HEK293 (cell line): ENCODE data around the gene PALD1.

Experiments used
- BCL11B ChIP-seq: fragments of 450-650 bp; formaldehyde crosslinking; IDR thresholded peaks from 2 replicates; pipeline ENCODE4 v1.5.1; 2016; ENCODE audit warnings: low read depth, missing biosample characterization, missing genetic modification characterization
- REST ChIP-seq: fragments of 450-650 bp; formaldehyde crosslinking; IDR thresholded peaks from 2 replicates; pipeline ENCODE4 v1.5.1; 2016; ENCODE audit warnings: missing biosample characterization, missing genetic modification characterization
- YY1 ChIP-seq: fragments of 450-650 bp; formaldehyde crosslinking; IDR thresholded peaks from 2 replicates; pipeline ENCODE4 v1.5.1; 2018; ENCODE audit warnings: missing biosample characterization, missing genetic modification characterization
- ZNF10 ChIP-seq: fragments of 450-650 bp; formaldehyde crosslinking; IDR thresholded peaks from 2 replicates; pipeline ENCODE4 v1.5.1; 2017; ENCODE audit warnings: missing biosample characterization, missing genetic modification characterization
- ZNF121 ChIP-seq: fragments of 450-650 bp; formaldehyde crosslinking; IDR thresholded peaks from 2 replicates; pipeline ENCODE4 v1.5.1; 2016; ENCODE audit warnings: missing biosample characterization, missing genetic modification characterization
- ZNF184 ChIP-seq: fragments of 450-650 bp; IDR thresholded peaks from 2 replicates; pipeline ENCODE4 v1.5.1; 2018; ENCODE audit warnings: missing biosample characterization, mild to moderate bottlenecking, missing genetic modification characterization
- ZNF221 ChIP-seq: fragments of 450-650 bp; formaldehyde crosslinking; IDR thresholded peaks from 2 replicates; pipeline ENCODE4 v1.5.1; 2017; ENCODE audit warnings: missing biosample characterization, missing genetic modification characterization, borderline replicate concordance
- ZNF274 ChIP-seq, 2 experiments: fragments of 200-500 bp in 1 of 2; fragments of 450-650 bp in 1 of 2; sonication (Bioruptor generic) in 1 of 2; formaldehyde crosslinking in 1 of 2; IDR thresholded peaks; 2 replicates each; pipeline versions ENCODE4 v1.5.1 to v1.6.1; 2014 to 2016; ENCODE audit warnings: borderline replicate concordance in 1 of 2, inconsistent platforms in 1 of 2, low read length in 1 of 2, missing biosample characterization in 1 of 2, missing genetic modification characterization in 1 of 2
- ZNF544 ChIP-seq: fragments of 450-650 bp; formaldehyde crosslinking; IDR thresholded peaks from 2 replicates; pipeline ENCODE4 v1.5.0; 2017; ENCODE audit warnings: missing biosample characterization, missing genetic modification characterization
- ZNF747 ChIP-seq: fragments of 450-650 bp; formaldehyde crosslinking; IDR thresholded peaks from 2 replicates; pipeline ENCODE4 v1.5.1; 2016; ENCODE audit warnings: missing biosample characterization, missing genetic modification characterization
- ZNF777 ChIP-seq: fragments of 450-650 bp; formaldehyde crosslinking; IDR thresholded peaks from 2 replicates; pipeline ENCODE4 v1.5.1; 2017; ENCODE audit warnings: missing biosample characterization, missing genetic modification characterization, borderline replicate concordance
- ZSCAN30 ChIP-seq: fragments of 450-650 bp; IDR thresholded peaks from 2 replicates; pipeline ENCODE4 v1.5.1; 2018; ENCODE audit warnings: missing biosample characterization, mild to moderate bottlenecking, missing genetic modification characterization, moderate library complexity
- TF ChIP-seq, protein P1 (sequence below): fragments of 450-650 bp; formaldehyde crosslinking; IDR thresholded peaks from 2 replicates; pipeline ENCODE4 v1.5.1; 2016; ENCODE audit warnings: missing biosample characterization, missing genetic modification characterization

DNA sequence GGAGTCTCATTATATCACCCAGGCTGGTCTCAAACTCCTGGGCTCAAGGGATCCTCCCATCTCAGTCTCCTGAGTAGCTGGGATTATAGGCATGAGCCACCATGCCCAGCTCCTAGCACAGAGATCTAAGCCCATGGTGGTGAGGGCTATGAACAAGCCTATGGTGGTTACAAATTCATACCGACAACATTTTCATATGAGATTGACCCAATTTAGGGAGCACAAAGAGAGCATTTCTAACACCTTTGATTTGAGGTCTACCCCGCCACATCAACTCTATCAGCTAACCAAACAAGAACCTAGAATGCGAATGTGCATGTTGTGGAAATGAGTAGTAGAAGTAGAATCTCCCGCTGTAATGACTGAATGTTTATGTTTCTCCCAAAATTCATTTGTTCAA, 138.2 kb downstream of the PALD1 start:
- TF ChIP-seq ZNF10 = no peak
- TF ChIP-seq ZNF274 (IDR thresholded peaks at IDR 0.05; ENCODE audit: low read length) = no peak
- no peak for TF ChIP-seq ZNF274 (tag by site-specific recombination; IDR thresholded peaks at IDR 0.05; ENCODE audit: borderline replicate concordance)
- TF ChIP-seq, protein P1, sequence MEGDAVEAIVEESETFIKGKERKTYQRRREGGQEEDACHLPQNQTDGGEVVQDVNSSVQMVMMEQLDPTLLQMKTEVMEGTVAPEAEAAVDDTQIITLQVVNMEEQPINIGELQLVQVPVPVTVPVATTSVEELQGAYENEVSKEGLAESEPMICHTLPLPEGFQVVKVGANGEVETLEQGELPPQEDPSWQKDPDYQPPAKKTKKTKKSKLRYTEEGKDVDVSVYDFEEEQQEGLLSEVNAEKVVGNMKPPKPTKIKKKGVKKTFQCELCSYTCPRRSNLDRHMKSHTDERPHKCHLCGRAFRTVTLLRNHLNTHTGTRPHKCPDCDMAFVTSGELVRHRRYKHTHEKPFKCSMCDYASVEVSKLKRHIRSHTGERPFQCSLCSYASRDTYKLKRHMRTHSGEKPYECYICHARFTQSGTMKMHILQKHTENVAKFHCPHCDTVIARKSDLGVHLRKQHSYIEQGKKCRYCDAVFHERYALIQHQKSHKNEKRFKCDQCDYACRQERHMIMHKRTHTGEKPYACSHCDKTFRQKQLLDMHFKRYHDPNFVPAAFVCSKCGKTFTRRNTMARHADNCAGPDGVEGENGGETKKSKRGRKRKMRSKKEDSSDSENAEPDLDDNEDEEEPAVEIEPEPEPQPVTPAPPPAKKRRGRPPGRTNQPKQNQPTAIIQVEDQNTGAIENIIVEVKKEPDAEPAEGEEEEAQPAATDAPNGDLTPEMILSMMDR (tag by site-specific recombination) = no peak
- TF ChIP-seq BCL11B = no peak
- no peak for TF ChIP-seq ZSCAN30 (tag by site-specific recombination)
- TF ChIP-seq ZNF121 (tag by site-specific recombination) = no peak
- TF ChIP-seq ZNF184 (tag by site-specific recombination) = no peak
- TF ChIP-seq ZNF777 (tag by site-specific recombination) = no peak
- no peak for TF ChIP-seq ZNF747 (tag by site-specific recombination)
- TF ChIP-seq REST = no peak
- no peak for TF ChIP-seq YY1 (tag by site-specific recombination)
- TF ChIP-seq ZNF221 (tag by site-specific recombination) = no peak
- no peak for TF ChIP-seq ZNF544
